ENCODE data around the gene ALLC. TPM values are rescaled to one million over a fixed set of nuclear protein-coding genes. Genes with fewer than 3 reads are reported as not detected.

The ALLC gene
- total RNA-seq, 1 experiment from 2014 or later: not detected

- Mint-ChIP-seq H3K4me3 (ENCODE audit: unreplicated experiment) (no peak overlapping the region), H3K9me3 (ENCODE audit: unreplicated experiment) (no peaks in the 10 kb centered on the region), H3K27me3 (ENCODE audit: insufficient read depth, unreplicated experiment) (peaks cover 12% of the 10 kb centered on the region), H3K4me1 (ENCODE audit: low read depth, unreplicated experiment) (no peaks in the 10 kb centered on the region), H3K27ac (ENCODE audit: unreplicated experiment) (no peak overlapping the region), H3K36me3 (ENCODE audit: insufficient read depth, unreplicated experiment) (no peaks in the 10 kb centered on the region)
- H3K9me3 ChIP-seq: no peaks in the 10 kb centered on the region
- intact Hi-C loops (cut with micrococcal nuclease; ENCODE audit: unreplicated experiment): no loop called here
- CTCF ChIA-PET: no interaction called here
- POLR2A ChIA-PET: no interaction called here
- H3K4me1 ChIP-seq: no peaks in the 10 kb centered on the region
- H3K4me3 ChIP-seq (ENCODE audit: low read depth, low read length): no peak overlapping the region
- peaks cover 4% of the 10 kb centered on the region for H3K27me3 ChIP-seq (replicated peaks; ENCODE audit: control insufficient read depth, insufficient read depth, low read length)
- no peaks in the 10 kb centered on the region for H3K36me3 ChIP-seq (ENCODE audit: control insufficient read depth, insufficient read depth, low read length)
- BruUV-seq (replicated peaks): no TSS peak
- DNase-seq: no peak
- TF ChIP-seq CTCF (IDR thresholded peaks at IDR 0.05; ENCODE audit: insufficient read depth in 1 of 2, low read depth in 1 of 2, low read length in 1 of 2, severe bottlenecking in 1 of 2, unreplicated experiment in 1 of 2): no peak
These were observed 79.1 kb downstream of the ALLC start for GRCh38 chr2:3737128-3737527.

- H3K4me3 Mint-ChIP-seq (ENCODE audit: unreplicated experiment): no peak overlapping the region
- no peaks in the 10 kb centered on the region for H3K36me3 Mint-ChIP-seq (ENCODE audit: insufficient read depth, unreplicated experiment)
- intact Hi-C loops (cut with micrococcal nuclease; ENCODE audit: unreplicated experiment): loop anchor here (1.0 to 2.0 kb wide), 3 partner anchors 42 to 89 kb away; no protein-coding TSS in a partner anchor
- no peaks in the 10 kb centered on the region for H3K9me3 Mint-ChIP-seq (ENCODE audit: unreplicated experiment)
- H3K4me1 Mint-ChIP-seq (ENCODE audit: low read depth, unreplicated experiment): no peaks in the 10 kb centered on the region
- DNase-seq: peak; percentile 60 to 74
- ChIA-PET POLR2A (interaction anchor here (0.6 kb wide), 1 partner anchor 87 kb away, joined by 6 read pairs; no protein-coding TSS in a partner anchor), CTCF (interaction anchor here (0.6 to 1.0 kb wide), 4 partner anchors 10 to 116 kb away, joined by 5 to 9 read pairs (median 6); no protein-coding TSS in a partner anchor)
- no TSS peak for BruUV-seq (replicated peaks)
- H3K36me3 ChIP-seq (ENCODE audit: control insufficient read depth, insufficient read depth, low read length): no peaks in the 10 kb centered on the region
- no peak overlapping the region for H3K27ac Mint-ChIP-seq (ENCODE audit: unreplicated experiment)
- no peak overlapping the region for H3K4me3 ChIP-seq (ENCODE audit: low read depth, low read length)
- peak; percentile 40 to 55 for TF ChIP-seq CTCF (IDR thresholded peaks at IDR 0.05; ENCODE audit: insufficient read depth in 1 of 2, low read depth in 1 of 2, low read length in 1 of 2, severe bottlenecking in 1 of 2, unreplicated experiment in 1 of 2)
- no peaks in the 10 kb centered on the region for H3K4me1 ChIP-seq
- peaks cover 4% of the 10 kb centered on the region for H3K27me3 ChIP-seq (replicated peaks; ENCODE audit: control insufficient read depth, insufficient read depth, low read length)
- peaks cover 19% of the 10 kb centered on the region for H3K27me3 Mint-ChIP-seq (ENCODE audit: insufficient read depth, unreplicated experiment)
- H3K9me3 ChIP-seq: no peaks in the 10 kb centered on the region
These were observed 80.5 kb downstream of the ALLC start for GRCh38 chr2:3738454-3738853.

GRCh38 chr2:3739313-3739712 is 81.3 kb downstream of the ALLC start:
- CTCF ChIA-PET: interaction anchor here (1.0 kb wide), 1 partner anchor 42 kb away, joined by 4 read pairs; no protein-coding TSS in a partner anchor
- intact Hi-C loops (cut with micrococcal nuclease; ENCODE audit: unreplicated experiment): loop anchor here (2.0 kb wide), 1 partner anchor 65 kb away; no protein-coding TSS in a partner anchor

More at GRCh38 chr2:3739313-3739712, 81.3 kb downstream of the ALLC start:
- POLR2A ChIA-PET: no interaction called here
- Histone ChIP-seq H3K27me3 (replicated peaks; ENCODE audit: control insufficient read depth, insufficient read depth, low read length) (peaks cover 4% of the 10 kb centered on the region), H3K36me3 (ENCODE audit: control insufficient read depth, insufficient read depth, low read length) (no peaks in the 10 kb centered on the region), H3K4me3 (ENCODE audit: low read depth, low read length) (no peak overlapping the region), H3K4me1 (no peaks in the 10 kb centered on the region), H3K9me3 (no peaks in the 10 kb centered on the region)
- H3K27me3 Mint-ChIP-seq (ENCODE audit: insufficient read depth, unreplicated experiment): peaks cover 23% of the 10 kb centered on the region
- TF ChIP-seq CTCF (IDR thresholded peaks at IDR 0.05; ENCODE audit: insufficient read depth in 1 of 2, low read depth in 1 of 2, low read length in 1 of 2, severe bottlenecking in 1 of 2, unreplicated experiment in 1 of 2): no peak
- no peaks in the 10 kb centered on the region for H3K4me1 Mint-ChIP-seq (ENCODE audit: low read depth, unreplicated experiment)
- H3K36me3 Mint-ChIP-seq (ENCODE audit: insufficient read depth, unreplicated experiment): no peaks in the 10 kb centered on the region
- H3K4me3 Mint-ChIP-seq (ENCODE audit: unreplicated experiment): no peak overlapping the region
- no TSS peak for BruUV-seq (replicated peaks)
- no peaks in the 10 kb centered on the region for H3K9me3 Mint-ChIP-seq (ENCODE audit: unreplicated experiment)
- no peak for DNase-seq
- no peak overlapping the region for H3K27ac Mint-ChIP-seq (ENCODE audit: unreplicated experiment)

Measured in Caco-2 (cell line).